Hepatocyte (in vitro differentiated cells): ENCODE measurements around the gene MAST3.

Experiments used
- EZH2 ChIP-seq: fragments of 200-600 bp; sonication (generic); IDR thresholded peaks from 2 replicates; pipeline ENCODE4 v1.6.1; 2016; ENCODE audit warnings: antibody characterized with exemption, mild to moderate bottlenecking, borderline replicate concordance
- EZH2phosphoT487 ChIP-seq: fragments of 200-600 bp; sonication (generic); IDR thresholded peaks from one replicate; pipeline ENCODE4 v1.6.1; 2018; ENCODE audit warnings: antibody characterized with exemption, mild to moderate bottlenecking, low read depth, moderate library complexity; ENCODE audit not compliant: unreplicated experiment, severe bottlenecking
- TF ChIP-seq, protein P1 (sequence below): fragments of 200-600 bp; sonication (generic); IDR thresholded peaks from 2 replicates; pipeline ENCODE4 v1.5.1; 2016; ENCODE audit warnings: antibody characterized with exemption, mild to moderate bottlenecking; ENCODE audit not compliant: poor library complexity

DNA sequence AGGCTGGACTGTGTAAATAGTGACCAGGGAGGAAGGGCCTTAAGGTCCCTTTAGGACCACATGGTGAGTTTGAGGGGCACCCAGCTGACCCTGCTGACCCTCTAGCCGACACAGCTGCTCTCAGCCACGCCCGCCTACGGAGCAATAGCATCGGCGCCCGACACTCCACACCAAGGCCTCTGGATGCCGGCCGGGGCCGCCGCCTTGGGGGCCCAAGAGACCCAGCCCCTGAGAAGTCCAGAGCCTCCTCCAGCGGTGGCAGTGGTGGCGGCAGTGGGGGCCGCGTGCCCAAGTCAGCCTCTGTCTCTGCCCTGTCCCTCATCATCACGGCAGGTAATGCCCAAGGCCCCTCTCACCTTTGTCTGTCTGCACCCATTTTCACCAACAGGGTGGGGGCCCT is 46.8 kb downstream of the MAST3 start:
- TF ChIP-seq, protein P1, sequence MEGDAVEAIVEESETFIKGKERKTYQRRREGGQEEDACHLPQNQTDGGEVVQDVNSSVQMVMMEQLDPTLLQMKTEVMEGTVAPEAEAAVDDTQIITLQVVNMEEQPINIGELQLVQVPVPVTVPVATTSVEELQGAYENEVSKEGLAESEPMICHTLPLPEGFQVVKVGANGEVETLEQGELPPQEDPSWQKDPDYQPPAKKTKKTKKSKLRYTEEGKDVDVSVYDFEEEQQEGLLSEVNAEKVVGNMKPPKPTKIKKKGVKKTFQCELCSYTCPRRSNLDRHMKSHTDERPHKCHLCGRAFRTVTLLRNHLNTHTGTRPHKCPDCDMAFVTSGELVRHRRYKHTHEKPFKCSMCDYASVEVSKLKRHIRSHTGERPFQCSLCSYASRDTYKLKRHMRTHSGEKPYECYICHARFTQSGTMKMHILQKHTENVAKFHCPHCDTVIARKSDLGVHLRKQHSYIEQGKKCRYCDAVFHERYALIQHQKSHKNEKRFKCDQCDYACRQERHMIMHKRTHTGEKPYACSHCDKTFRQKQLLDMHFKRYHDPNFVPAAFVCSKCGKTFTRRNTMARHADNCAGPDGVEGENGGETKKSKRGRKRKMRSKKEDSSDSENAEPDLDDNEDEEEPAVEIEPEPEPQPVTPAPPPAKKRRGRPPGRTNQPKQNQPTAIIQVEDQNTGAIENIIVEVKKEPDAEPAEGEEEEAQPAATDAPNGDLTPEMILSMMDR = no peak
- TF ChIP-seq EZH2 = no peak
- TF ChIP-seq EZH2phosphoT487 = no peak
